Measurements from ENCODE around the gene TGFB2. TPM values are rescaled to one million over a fixed set of nuclear protein-coding genes. Genes with fewer than 3 reads are reported as not detected.

TGFB2 gene
- total RNA-seq, 4 donors from 2014 or later, result 0.56 to 2.3 (median 0.86) TPM

GRCh38 chr1:218467101-218468072 is 122.3 kb downstream of the TGFB2 start:
- TF ChIP-seq POLR2A (IDR thresholded peaks at IDR 0.05) (no peak), CTCF (IDR thresholded peaks at IDR 0.05 in 4 of 5, conservative IDR thresholded peaks at IDR 0.05 in 1 of 5) (no peak)
- H3K9me3 ChIP-seq, result no peaks in the 10 kb centered on the region
- intact Hi-C loops (cut with DNase I; ENCODE audit: low total_unique reads), result no loop called here
- no peaks in the 10 kb centered on the region for H3K27me3 ChIP-seq
- DNase-seq, result no peak
- no peaks in the 10 kb centered on the region for H3K36me3 ChIP-seq
- no peak for ATAC-seq
- H3K4me1 ChIP-seq, result peaks cover 49 to 55% of the 10 kb centered on the region in 2 donors
- in situ Hi-C loops (cut with MboI; ENCODE audit: low sequenced_read_pairs in 4 of 4), result loop anchor here in 1 of 4 donors (25.0 kb wide), 1 partner anchor 105 kb away; no protein-coding TSS in a partner anchor
- H3K27ac ChIP-seq, result peak overlapping the region; percentile 78 to 90 (median 86)
- H3K4me3 ChIP-seq, result peak overlapping the region in 1 of 4 donors; percentile 11

GRCh38 chr1:218468711-218469110 is 123.6 kb downstream of the TGFB2 start:
- TF ChIP-seq CTCF (IDR thresholded peaks at IDR 0.05 in 4 of 5, conservative IDR thresholded peaks at IDR 0.05 in 1 of 5) (no peak), POLR2A (IDR thresholded peaks at IDR 0.05) (no peak)
- intact Hi-C loops (cut with DNase I; ENCODE audit: low total_unique reads), result no loop called here
- H3K27ac ChIP-seq, result peak overlapping the region in 1 of 4 donors; percentile 1

DNA sequence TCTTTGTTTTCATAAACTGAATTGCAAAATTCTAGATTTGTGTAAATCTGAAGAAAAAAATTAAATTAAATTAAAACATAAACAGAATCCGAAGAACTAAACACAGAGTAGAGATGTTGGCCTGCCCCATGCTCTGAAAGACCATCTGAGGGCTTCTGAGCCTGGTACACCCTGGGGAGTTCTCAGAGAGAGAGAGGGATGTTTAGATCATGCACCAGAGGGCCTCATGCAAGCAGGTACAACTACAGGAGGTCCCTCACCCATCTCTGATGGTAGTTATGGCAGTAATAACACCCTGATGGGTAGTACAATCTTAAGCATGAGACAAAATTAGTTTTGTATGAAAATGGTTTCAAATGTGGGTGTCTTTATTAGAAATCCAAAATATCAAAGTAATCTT is 127.7 kb downstream of the TGFB2 start:
- intact Hi-C loops (cut with DNase I; ENCODE audit: low total_unique reads) (no loop called here), in situ Hi-C loops (cut with MboI; ENCODE audit: low sequenced_read_pairs in 4 of 4) (loop anchor here in 1 of 4 donors (25.0 kb wide), 1 partner anchor 111 kb away; no protein-coding TSS in a partner anchor)
- no peak for TF ChIP-seq CTCF (IDR thresholded peaks at IDR 0.05 in 4 of 5, conservative IDR thresholded peaks at IDR 0.05 in 1 of 5)
- no peak for TF ChIP-seq POLR2A (IDR thresholded peaks at IDR 0.05)
- Histone ChIP-seq H3K4me1 (peaks cover 32 to 44% of the 10 kb centered on the region in 2 donors), H3K36me3 (no peaks in the 10 kb centered on the region), H3K27me3 (no peaks in the 10 kb centered on the region), H3K9me3 (no peaks in the 10 kb centered on the region), H3K4me3 (no peak overlapping the region), H3K27ac (peak overlapping the region; percentile 35 to 92 (median 87))
- DNase-seq (no peak), ATAC-seq (no peak)

More at GRCh38 chr1:218468711-218469110, 123.6 kb downstream of the TGFB2 start:
- H3K4me3 ChIP-seq, result no peak overlapping the region
- ATAC-seq (no peak), DNase-seq (no peak)
- peaks cover 45 to 51% of the 10 kb centered on the region in 2 donors for H3K4me1 ChIP-seq
- H3K36me3 ChIP-seq, result no peaks in the 10 kb centered on the region
- in situ Hi-C loops (cut with MboI; ENCODE audit: low sequenced_read_pairs in 4 of 4), result loop anchor here in 1 of 4 donors (25.0 kb wide), 1 partner anchor 106 kb away; no protein-coding TSS in a partner anchor
- no peaks in the 10 kb centered on the region for H3K9me3 ChIP-seq
- H3K27me3 ChIP-seq, result no peaks in the 10 kb centered on the region

DNA sequence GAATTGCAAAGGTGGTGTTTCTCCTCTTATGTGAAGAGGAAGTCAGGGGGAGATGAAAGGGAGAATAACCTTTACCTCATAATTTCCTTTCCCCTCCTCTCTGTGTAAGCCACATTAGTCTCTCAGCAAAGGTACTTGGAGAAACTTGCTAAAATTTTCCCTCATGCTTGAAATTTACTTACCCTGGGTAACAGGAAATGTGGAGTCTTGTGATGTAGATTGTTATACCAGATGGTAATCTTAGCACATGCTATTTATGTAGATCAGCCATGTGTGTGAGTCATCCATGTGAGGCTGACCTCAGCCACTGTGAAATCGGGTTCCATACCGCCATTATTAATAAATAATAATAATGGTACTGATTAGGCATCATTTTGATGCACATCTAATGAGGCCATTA is 128.4 kb downstream of the TGFB2 start:
- Histone ChIP-seq H3K36me3 (no peaks in the 10 kb centered on the region), H3K4me3 (no peak overlapping the region), H3K9me3 (no peaks in the 10 kb centered on the region), H3K27me3 (no peaks in the 10 kb centered on the region), H3K27ac (peak overlapping the region; percentile 35 to 92 (median 87)), H3K4me1 (peaks cover 32 to 39% of the 10 kb centered on the region in 2 donors)
- in situ Hi-C loops (cut with MboI; ENCODE audit: low sequenced_read_pairs in 4 of 4), result loop anchor here in 1 of 4 donors (25.0 kb wide), 1 partner anchor 111 kb away; no protein-coding TSS in a partner anchor
- ATAC-seq (peak in 1 of 2 donors; percentile 29), DNase-seq (no peak)
- intact Hi-C loops (cut with DNase I; ENCODE audit: low total_unique reads), result no loop called here
- TF ChIP-seq POLR2A (IDR thresholded peaks at IDR 0.05), result no peak
- TF ChIP-seq CTCF (IDR thresholded peaks at IDR 0.05 in 4 of 5, conservative IDR thresholded peaks at IDR 0.05 in 1 of 5), result no peak
